Measurements from ENCODE around the gene CAMK4.

CAMK4 gene

GRCh38 chr5:111486055-111486454 lies 261.9 kb downstream of the CAMK4 start:
- Mint-ChIP-seq H3K36me3 (peaks cover 0 to 2% of the 10 kb centered on the region in 2 donors), H3K9me3 (no peaks in the 10 kb centered on the region)

GRCh38 chr5:111486926-111487325 lies 262.7 kb downstream of the CAMK4 start:
- Mint-ChIP-seq H3K27ac (no peak overlapping the region), H3K4me3 (no peak overlapping the region), H3K36me3 (peaks cover 0 to 2% of the 10 kb centered on the region in 2 donors), H3K9me3 (no peaks in the 10 kb centered on the region), H3K27me3 (peaks cover 0 to 3% of the 10 kb centered on the region in 2 donors), H3K4me1 (peaks cover 0 to 2% of the 10 kb centered on the region in 2 donors)
- DNase-seq (no peak), ATAC-seq (replicated peaks) (no peak)

More at GRCh38 chr5:111486055-111486454, 261.9 kb downstream of the CAMK4 start:
- H3K4me1 Mint-ChIP-seq = peaks cover 0 to 6% of the 10 kb centered on the region in 2 donors
- H3K27ac Mint-ChIP-seq = peak overlapping the region; percentile 20
- H3K27me3 Mint-ChIP-seq = peaks cover 0 to 3% of the 10 kb centered on the region in 2 donors
- ATAC-seq (replicated peaks) = no peak
- no peak for DNase-seq
- no peak overlapping the region for H3K4me3 Mint-ChIP-seq

- H3K27me3 Mint-ChIP-seq = peaks cover 0 to 3% of the 10 kb centered on the region in 2 donors
These were observed 264.2 kb downstream of the CAMK4 start for GRCh38 chr5:111488353-111488752.

GRCh38 chr5:111493031-111493430 lies 268.8 kb downstream of the CAMK4 start:
- no peaks in the 10 kb centered on the region for H3K9me3 Mint-ChIP-seq

More at GRCh38 chr5:111488353-111488752, 264.2 kb downstream of the CAMK4 start:
- Mint-ChIP-seq H3K27ac (no peak overlapping the region), H3K9me3 (no peaks in the 10 kb centered on the region), H3K4me1 (peaks cover 0 to 2% of the 10 kb centered on the region in 2 donors), H3K4me3 (no peak overlapping the region), H3K36me3 (peaks cover under 1 to 2% of the 10 kb centered on the region in 2 donors)
- ATAC-seq (replicated peaks) = no peak
- no peak for DNase-seq

GRCh38 chr5:111494355-111494999 lies 270.3 kb downstream of the CAMK4 start:
- DNase-seq (no peak), ATAC-seq (replicated peaks) (no peak)
- Mint-ChIP-seq H3K4me1 (peaks cover 0 to 2% of the 10 kb centered on the region in 2 donors), H3K27ac (no peak overlapping the region), H3K27me3 (no peaks in the 10 kb centered on the region), H3K9me3 (no peaks in the 10 kb centered on the region), H3K4me3 (no peak overlapping the region), H3K36me3 (peaks cover 13 to 17% of the 10 kb centered on the region in 2 donors)

More at GRCh38 chr5:111493031-111493430, 268.8 kb downstream of the CAMK4 start:
- no peak for ATAC-seq (replicated peaks)
- Mint-ChIP-seq H3K36me3 (peaks cover 6 to 9% of the 10 kb centered on the region in 2 donors), H3K4me1 (no peaks in the 10 kb centered on the region), H3K4me3 (no peak overlapping the region), H3K27me3 (no peaks in the 10 kb centered on the region), H3K27ac (no peak overlapping the region)
- DNase-seq = no peak

- ATAC-seq (replicated peaks) = no peak
- Mint-ChIP-seq H3K4me1 (peaks cover 0 to 2% of the 10 kb centered on the region in 2 donors), H3K36me3 (peaks cover 13 to 21% of the 10 kb centered on the region in 2 donors), H3K4me3 (no peak overlapping the region), H3K9me3 (no peaks in the 10 kb centered on the region), H3K27me3 (no peaks in the 10 kb centered on the region), H3K27ac (no peak overlapping the region)
- DNase-seq = no peak
These were observed 271.0 kb downstream of the CAMK4 start for GRCh38 chr5:111495159-111495558.

GRCh38 chr5:111498346-111498745 lies 274.2 kb downstream of the CAMK4 start:
- no peak for DNase-seq
- no peak for ATAC-seq (replicated peaks)
- H3K36me3 Mint-ChIP-seq = peaks cover 14 to 30% of the 10 kb centered on the region in 2 donors
- H3K4me3 Mint-ChIP-seq = no peak overlapping the region
- no peaks in the 10 kb centered on the region for H3K27me3 Mint-ChIP-seq
- H3K27ac Mint-ChIP-seq = no peak overlapping the region
- H3K4me1 Mint-ChIP-seq = peaks cover 0 to 2% of the 10 kb centered on the region in 2 donors
- no peaks in the 10 kb centered on the region for H3K9me3 Mint-ChIP-seq

GRCh38 chr5:111502956-111503355 lies 278.8 kb downstream of the CAMK4 start:
- Mint-ChIP-seq H3K4me3 (no peak overlapping the region), H3K4me1 (peaks cover 5 to 9% of the 10 kb centered on the region in 2 donors), H3K27me3 (no peaks in the 10 kb centered on the region), H3K9me3 (no peaks in the 10 kb centered on the region), H3K36me3 (peaks cover 15 to 37% of the 10 kb centered on the region in 2 donors), H3K27ac (no peak overlapping the region)
- no peak for DNase-seq
- ATAC-seq (replicated peaks) = no peak

GRCh38 chr5:111505096-111505495 lies 280.9 kb downstream of the CAMK4 start:
- H3K27ac Mint-ChIP-seq = no peak overlapping the region

GRCh38 chr5:111507276-111507675 lies 283.1 kb downstream of the CAMK4 start:
- H3K27ac Mint-ChIP-seq = no peak overlapping the region
- DNase-seq = no peak
- no peak for ATAC-seq (replicated peaks)
- peaks cover 14 to 29% of the 10 kb centered on the region in 2 donors for H3K4me1 Mint-ChIP-seq
- no peak overlapping the region for H3K4me3 Mint-ChIP-seq
- H3K9me3 Mint-ChIP-seq = no peaks in the 10 kb centered on the region
- peaks cover 13 to 18% of the 10 kb centered on the region in 2 donors for H3K36me3 Mint-ChIP-seq
- H3K27me3 Mint-ChIP-seq = no peaks in the 10 kb centered on the region

More at GRCh38 chr5:111505096-111505495, 280.9 kb downstream of the CAMK4 start:
- no peak for ATAC-seq (replicated peaks)
- peaks cover 13 to 22% of the 10 kb centered on the region in 2 donors for H3K36me3 Mint-ChIP-seq
- peaks cover 9 to 22% of the 10 kb centered on the region in 2 donors for H3K4me1 Mint-ChIP-seq
- H3K27me3 Mint-ChIP-seq = no peaks in the 10 kb centered on the region
- H3K4me3 Mint-ChIP-seq = no peak overlapping the region
- no peaks in the 10 kb centered on the region for H3K9me3 Mint-ChIP-seq
- no peak for DNase-seq

GRCh38 chr5:111509119-111509518 lies 284.9 kb downstream of the CAMK4 start:
- ATAC-seq (replicated peaks) = no peak
- peaks cover 21 to 35% of the 10 kb centered on the region in 2 donors for H3K4me1 Mint-ChIP-seq
- H3K4me3 Mint-ChIP-seq = no peak overlapping the region
- no peaks in the 10 kb centered on the region for H3K9me3 Mint-ChIP-seq
- no peak for DNase-seq
- peaks cover 10 to 16% of the 10 kb centered on the region in 2 donors for H3K36me3 Mint-ChIP-seq
- H3K27ac Mint-ChIP-seq = no peak overlapping the region
- no peaks in the 10 kb centered on the region for H3K27me3 Mint-ChIP-seq

GRCh38 chr5:111511174-111511830 lies 287.1 kb downstream of the CAMK4 start:
- Mint-ChIP-seq H3K4me3 (peak overlapping the region; percentile 91 to 100), H3K27me3 (no peaks in the 10 kb centered on the region), H3K27ac (peak overlapping the region; percentile 99), H3K36me3 (peaks cover 4 to 7% of the 10 kb centered on the region in 2 donors), H3K9me3 (no peaks in the 10 kb centered on the region), H3K4me1 (peaks cover 21 to 42% of the 10 kb centered on the region in 2 donors)
- DNase-seq (no peak), ATAC-seq (replicated peaks) (no peak)

- H3K4me1 Mint-ChIP-seq = peaks cover 21 to 42% of the 10 kb centered on the region in 2 donors
- no peaks in the 10 kb centered on the region for H3K9me3 Mint-ChIP-seq
- ATAC-seq (replicated peaks) (peak; percentile 4 to 6), DNase-seq (no peak)
- H3K4me3 Mint-ChIP-seq = peak overlapping the region; percentile 91 to 100
- H3K36me3 Mint-ChIP-seq = peaks cover 4 to 7% of the 10 kb centered on the region in 2 donors
- H3K27ac Mint-ChIP-seq = peak overlapping the region; percentile 99
- no peaks in the 10 kb centered on the region for H3K27me3 Mint-ChIP-seq
These were observed 287.7 kb downstream of the CAMK4 start for GRCh38 chr5:111511831-111512374.

- Mint-ChIP-seq H3K27ac (peak within 1 kb of the TSS; percentile 99), H3K4me1 (peaks cover 21 to 40% of the 10 kb centered on the region in 2 donors), H3K9me3 (no peaks in the 10 kb centered on the region), H3K36me3 (peaks cover 4 to 7% of the 10 kb centered on the region in 2 donors), H3K27me3 (no peaks in the 10 kb centered on the region), H3K4me3 (peak within 1 kb of the TSS; percentile 91 to 100)
- peak; percentile 94 to 97 for ATAC-seq (replicated peaks)
- DNase-seq = peak; percentile 95
These were observed 288.4 kb downstream of the CAMK4 start, which contains the start of gene STARD4 for GRCh38 chr5:111512375-111513130. STARD4 (minus strand) TSS chr5:111512535; CDS start chr5:111507433, 5,102 bp downstream.
